B cell (primary cell): ENCODE data around the gene GPR25.

Source experiments
- CTCF ChIP-seq: fragments of 200-600 bp; IDR thresholded peaks from one replicate; pipeline ENCODE4 v1.8.0; 2022; ENCODE audit warnings: antibody characterized with exemption, mild to moderate bottlenecking
- EZH2 ChIP-seq: IDR thresholded peaks from 2 replicates; pipeline ENCODE4 v1.6.1; 2012; ENCODE audit warnings: borderline replicate concordance, low read depth, mild to moderate bottlenecking, moderate library complexity, low read length; ENCODE audit not compliant: insufficient read depth, poor library complexity, severe bottlenecking

- TF ChIP-seq CTCF (no peak), EZH2 (no peak)
Observed at GRCh38 chr1:200906491-200906890, 33.7 kb downstream of the GPR25 start.
